Measurements from ENCODE around the gene TXK.

The TXK gene

DNA sequence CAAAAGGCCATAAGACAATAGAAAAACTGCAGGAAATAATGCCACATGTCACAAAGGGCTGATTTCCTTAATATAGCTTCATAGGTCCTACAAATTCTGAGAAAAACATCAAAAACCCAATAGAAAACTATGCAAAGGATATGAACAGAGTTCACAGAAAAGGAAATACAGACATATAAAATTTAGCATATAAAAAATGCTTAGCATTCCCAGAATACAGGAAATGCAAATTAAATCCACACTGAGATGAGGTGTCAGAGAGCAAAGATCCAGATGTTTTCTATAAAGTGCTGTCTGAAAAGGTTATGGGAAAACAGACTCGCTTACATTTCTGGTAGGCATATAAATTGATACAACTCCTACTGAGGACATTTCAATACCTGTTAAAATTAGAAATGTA, 33.8 kb downstream of the TXK start:
- DNase-seq, result no peak

DNA sequence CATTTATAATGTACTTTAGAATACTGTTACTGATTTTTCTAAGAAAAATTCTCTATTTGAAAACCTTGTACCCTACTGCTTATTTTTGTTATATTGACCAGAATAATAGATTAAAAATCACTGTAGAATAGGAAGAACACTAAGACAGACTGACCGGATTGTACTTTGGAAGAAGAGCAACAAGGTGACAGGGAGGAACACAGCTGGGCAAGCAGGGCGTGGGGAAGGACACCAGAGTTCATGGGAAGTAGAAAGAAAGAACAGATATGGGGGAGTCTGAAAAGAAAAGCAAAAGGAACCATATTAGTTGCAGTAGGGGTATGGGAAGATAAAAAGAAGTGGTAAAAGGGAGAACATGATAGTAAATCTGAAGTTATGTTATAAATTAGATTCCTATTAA, 38.6 kb downstream of the TXK start:
- DNase-seq, result no peak

DNA sequence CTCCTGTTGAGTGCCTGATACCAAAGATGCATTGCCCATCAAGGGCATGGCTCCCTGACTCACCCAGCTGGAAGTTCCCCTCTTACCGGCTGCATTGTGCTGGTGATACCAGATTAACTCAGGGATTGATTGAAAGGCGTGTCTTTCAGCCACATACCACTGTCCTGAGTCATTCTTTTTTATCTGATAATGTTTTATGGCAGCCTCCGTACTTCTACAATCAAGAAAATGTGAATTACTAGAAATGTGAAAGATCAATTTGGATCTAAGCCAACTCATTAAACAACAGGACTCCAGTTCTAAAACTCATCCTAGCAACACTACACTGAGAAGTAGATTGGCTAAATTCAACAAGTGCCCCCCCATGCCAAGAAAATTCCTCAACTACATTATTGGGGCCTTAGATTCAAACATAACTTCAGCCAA, 40.0 kb downstream of the TXK start:
- no peak for DNase-seq

DNA sequence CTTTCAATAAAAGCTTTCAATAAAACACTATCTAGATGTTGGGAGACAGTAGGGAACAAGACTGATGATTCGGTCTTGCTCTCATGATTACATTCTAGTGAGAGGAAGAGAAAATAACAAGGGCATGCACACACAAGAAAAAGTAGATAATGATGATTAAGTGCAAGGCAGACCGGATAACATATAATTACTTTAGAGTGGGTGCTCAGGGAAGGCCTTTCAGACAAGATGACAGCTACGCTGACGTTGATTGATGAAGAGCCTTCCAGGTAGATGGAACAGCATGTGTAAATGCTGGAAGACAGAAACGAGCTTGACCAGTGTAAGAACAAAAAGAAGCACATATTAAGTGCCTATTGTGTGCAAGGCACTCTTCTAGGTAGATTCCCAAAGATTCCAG, 43.4 kb downstream of the TXK start:
- peak; percentile 50 for DNase-seq

DNA sequence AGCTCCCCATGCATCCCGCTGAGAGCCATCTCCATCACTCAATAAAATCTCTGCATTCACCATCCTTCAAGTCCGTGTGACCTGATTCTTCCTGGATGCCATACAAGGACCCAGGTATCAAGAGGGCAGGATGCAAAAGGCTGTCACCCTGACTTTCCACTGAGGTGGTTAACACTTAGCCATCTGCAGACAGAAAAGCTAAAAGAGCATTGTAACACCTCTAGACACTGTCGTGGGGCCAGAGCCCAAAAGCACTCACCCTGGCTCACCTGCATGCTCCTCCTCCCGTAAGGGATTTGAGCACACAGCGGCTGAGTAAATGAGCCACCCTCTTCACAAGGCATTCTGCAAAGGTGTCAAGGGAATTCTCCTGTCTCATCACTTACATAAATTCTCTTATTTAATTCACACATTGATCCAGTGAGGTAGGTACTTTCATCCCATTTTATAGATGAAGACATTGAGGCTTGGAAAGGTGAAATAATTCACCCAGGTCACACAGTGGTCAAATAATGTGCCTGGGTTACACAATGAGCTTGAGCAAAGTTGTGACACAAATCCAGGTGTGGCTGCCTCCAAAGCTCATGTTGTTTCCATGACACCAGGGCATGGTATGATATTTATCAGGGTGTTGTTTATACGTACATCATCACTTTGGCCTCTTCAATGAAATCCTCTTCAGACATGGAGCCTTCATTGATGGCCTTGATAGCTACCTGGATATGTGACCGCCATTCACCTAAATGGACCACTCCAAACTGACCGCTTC, 48.0 kb downstream of the TXK start:
- no peak for DNase-seq

DNA sequence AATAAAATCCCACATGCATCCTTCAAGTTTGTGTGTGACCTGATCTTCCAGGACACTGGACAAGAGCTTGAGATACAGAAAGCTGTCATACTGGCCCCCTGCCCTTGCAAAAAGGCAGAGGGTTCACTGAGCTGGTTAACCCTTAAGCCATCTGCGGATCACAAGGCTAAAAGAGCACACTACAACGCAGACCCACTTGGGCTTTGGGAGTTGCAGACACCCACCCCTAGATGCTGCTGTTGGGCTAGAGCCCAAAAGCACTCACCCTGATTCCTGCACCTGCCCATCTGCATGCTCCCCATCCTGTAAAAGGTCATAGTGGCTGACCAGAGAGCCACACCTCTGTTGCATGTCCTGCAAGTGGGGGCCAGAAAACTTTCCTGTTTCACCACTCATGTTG, 51.1 kb downstream of the TXK start:
- DNase-seq, result no peak

DNA sequence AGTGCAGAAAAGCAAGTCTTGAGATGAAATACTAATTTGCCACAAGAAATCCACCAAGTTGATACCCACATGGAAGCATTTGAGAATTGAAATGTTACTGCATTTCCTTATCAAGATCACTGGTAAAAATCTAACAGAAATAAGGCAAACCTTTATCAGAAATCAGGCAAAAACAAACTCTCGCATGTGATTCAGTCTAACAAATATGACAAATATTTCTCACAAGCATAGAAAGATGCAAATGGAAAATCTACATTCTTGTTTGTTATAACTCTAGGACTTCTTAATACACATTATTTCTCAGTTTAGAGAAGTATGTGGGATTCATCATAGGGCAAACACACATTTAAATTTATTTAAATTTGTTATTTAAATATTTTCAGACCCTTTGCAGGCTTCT, 52.9 kb downstream of the TXK start:
- no peak for DNase-seq

DNA sequence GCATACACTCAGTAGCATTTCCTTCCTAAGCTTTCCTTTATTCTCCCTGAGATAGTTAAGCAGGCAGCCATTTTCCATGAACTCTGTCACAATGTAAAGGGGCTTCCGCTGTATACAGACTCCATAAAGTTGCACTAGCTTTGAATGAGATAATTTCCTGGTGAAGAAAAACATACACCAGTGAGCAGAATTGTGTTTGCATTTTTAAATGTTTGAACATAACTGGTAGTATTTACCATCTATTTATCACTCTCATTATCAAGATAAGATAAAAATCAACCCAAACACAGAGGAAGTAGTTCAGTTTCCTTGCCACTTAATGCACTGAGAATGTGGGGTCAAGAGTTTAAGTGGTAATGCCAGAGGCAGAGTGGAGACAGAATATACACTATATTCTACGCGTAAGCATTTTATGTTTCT, 54.1 kb downstream of the TXK start:
- no peak for DNase-seq

DNA sequence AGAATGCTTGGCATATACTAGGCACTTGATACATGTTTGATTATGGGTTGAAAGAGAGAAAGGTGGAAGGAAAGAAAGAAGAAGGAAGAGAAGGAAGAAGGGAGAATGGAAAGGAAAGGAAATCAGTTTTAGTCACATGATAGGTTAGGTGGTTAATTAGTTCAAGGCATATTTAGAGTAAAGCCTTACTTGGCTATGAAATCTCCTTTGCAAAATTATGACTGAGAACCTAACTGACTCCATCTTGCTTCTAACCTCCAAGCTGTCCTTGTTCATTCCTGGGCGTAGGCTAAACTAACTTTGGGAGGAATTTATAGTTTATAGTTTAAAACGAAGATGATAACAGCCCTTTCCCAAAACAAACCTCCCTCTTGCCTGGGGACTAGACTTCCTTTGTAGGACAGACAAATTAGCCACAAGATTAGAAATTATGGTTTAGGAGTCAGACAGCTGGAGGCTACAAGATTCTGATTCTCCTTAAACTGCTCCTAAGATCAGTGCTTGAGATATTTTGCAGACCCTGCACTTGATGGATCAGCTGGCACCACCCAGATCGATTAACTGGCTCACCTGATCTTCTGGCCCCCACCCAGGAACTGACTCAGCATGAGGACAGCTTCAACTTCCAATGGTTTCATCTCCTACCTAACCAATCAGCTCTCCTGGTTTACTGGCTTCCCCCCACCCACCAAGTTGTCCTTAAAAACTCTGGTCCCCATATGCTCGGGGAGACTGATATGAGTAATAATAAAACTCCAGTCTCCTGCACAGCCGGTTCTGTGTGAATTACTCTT, 55.0 kb downstream of the TXK start:
- no peak for DNase-seq

DNA sequence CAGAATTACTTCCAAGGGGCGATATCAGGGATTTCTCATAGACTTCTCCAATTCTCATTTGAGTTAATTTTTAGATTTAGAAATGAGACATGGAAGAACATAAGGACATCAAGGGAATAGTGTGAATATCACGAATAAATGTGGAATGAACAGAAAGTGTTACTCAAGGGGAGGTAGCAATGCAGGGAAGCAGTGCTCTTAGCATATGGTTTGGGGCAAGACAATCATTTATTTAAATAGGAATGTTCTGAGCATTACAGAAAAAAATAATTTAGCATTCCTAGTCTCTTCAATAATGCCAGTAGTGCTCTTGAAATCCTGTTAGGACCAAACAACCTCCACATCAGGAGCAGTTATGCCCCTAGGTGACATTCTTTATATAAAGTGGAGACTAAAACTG, 55.6 kb downstream of the TXK start:
- no peak for DNase-seq

DNA sequence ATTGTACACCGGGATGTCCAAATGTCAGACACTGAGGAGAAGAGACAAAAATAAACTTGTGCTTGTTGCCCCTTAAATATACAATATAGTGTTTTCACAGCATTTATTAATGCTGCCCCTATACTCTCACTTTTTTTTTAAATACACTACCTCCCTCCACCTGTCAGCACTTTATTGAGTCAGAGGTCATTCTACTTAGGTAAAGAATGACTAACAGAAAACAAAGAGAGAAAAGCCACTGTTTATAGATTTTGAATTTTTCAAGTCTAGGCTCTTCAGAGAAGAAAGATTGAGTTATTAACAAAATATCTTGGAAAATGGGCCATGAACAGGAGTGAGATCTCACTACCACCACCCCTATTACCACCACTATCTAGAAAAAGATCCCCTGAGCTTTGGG, 59.4 kb downstream of the TXK start:
- DNase-seq, result no peak

DNA sequence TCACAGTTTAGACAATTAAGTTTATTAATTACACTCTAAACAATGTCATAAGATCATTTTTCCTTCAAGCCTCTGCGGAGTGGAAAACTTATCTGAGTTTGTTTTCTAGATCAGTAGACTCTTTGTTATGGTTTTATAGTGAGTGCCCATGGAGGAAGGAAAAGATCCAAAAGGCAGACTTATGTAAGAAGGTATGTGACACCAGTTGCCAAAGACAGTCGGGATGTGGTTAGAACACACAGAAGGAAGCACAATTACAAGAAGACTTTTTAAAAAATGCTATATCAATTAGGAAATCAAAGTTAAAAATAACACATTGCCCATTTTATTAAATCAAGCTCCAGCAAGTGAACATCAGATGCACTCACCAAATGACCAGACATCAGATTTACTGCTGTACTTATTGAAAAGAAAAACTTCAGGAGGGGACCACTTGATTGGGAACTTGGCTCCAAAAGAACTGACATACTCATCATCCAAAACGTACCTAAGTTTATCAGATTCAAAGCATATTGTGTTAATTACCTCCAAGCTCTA, 60.4 kb downstream of the TXK start:
- no peak for DNase-seq

DNA sequence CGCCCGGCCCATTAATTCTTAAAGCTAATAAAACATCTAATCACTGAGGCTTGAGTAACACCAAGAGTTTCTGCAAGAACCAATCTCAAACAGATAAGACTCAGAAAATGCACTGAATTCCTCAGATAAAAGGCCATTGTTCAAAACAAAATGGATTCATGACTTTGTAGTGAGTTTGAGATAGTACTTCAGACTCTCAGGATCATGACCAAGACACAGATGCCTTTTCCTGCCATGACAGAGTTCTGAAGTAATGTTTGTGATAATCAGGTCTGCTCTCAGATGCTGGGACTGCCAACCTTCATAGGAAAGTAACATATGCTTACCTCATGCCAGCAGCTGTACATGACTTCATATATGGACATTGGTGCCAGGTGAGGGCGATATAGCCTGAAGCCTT, 62.9 kb downstream of the TXK start:
- DNase-seq, result no peak

DNA sequence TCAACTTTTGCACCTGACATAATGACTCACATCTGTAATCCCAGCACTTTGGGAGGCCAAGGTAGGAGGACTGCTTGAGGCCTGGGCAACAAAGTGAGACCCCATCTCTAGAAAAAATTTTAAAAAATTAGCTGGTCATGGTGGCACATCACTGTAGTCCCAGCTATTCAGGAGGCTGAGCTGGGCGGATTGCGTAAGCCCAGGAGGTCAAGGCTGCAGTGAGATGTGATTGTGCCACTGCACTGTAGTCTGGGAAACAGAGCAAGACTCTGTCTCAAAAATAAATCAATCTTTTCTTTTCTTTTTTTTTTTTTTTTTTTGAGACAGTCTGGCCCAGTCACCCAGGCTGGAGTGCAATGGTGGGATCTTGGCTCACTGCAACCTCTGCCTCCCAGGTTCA, 65.0 kb downstream of the TXK start:
- DNase-seq, result no peak

DNA sequence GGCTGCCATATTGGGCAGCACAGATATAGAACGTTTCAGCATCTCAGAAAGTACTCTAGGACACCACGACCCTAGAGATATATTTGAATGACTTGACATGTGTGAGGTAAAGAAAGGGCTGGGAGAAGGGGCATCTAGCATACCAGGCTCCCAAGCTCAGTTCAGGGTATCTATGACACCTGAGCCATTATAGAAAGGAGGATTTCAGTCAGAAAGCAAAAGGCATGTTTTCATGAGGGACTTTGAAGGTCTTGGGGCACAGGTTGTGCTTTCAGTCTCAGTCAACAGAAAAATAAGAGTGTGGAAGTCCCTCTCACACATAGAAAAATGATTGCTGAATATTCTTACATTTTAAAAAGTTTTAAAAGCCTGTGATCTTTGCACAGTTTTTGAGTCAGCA, 65.9 kb downstream of the TXK start:
- DNase-seq, result no peak

DNA sequence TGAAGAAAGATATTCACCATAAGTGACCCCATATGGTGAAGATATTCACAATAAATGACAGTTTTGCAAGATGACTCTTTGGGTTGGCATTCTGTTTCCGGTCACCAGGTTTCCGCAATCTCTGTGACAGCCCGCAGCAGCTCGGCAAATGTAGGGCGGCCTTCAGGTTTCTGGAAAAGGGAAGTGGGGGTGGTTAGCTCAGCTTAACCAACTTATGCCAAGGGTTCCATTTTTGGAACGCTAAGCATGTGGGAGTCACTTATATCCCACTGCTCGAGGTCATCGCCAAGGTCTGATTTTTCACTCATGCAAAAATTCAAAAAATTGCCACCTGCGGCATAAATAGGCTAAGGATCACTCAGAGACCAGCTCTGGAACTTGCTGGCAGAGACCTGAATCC, 66.5 kb downstream of the TXK start:
- no peak for DNase-seq

DNA sequence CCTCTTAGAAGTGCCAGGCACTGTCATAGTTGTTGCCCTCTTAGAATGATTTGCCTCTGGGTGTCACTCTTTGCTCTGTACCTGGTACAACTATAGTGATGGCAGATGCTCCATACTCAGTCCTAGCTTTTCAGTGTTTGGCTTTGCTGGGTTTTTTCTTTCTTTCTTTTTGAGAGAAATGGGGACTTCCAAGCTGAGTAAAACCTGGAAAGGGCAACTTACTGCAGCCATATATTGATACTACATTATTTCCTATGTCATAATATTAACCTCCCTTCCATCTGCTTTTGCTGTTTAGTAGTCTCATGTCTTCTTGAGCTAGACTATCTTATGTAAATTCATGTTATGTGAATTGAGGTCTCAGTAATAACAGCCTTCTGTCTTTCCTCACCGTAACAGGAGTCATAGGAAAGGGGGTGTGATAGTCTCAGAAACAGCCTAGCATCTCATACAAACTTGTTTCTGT, 68.4 kb downstream of the TXK start:
- no peak for DNase-seq

DNA sequence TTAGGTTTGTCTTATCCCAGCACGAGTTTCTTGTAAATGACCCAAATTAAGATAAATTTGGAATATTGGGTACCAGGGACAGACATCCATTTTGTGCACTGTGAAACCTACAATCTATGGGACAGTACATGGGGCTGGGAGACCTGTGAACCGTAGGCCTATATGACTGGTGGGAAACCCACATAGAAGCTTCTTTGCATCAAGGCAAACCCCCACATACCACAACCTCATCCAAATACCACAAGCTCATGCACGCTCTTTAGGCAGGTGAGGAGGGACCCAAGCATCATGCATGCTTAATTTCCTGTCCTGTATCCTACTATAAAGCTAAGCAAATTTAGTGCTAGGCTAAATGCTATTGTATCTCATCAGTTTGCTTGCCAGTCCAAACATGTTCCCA, 69.7 kb downstream of the TXK start:
- no peak for DNase-seq

DNA sequence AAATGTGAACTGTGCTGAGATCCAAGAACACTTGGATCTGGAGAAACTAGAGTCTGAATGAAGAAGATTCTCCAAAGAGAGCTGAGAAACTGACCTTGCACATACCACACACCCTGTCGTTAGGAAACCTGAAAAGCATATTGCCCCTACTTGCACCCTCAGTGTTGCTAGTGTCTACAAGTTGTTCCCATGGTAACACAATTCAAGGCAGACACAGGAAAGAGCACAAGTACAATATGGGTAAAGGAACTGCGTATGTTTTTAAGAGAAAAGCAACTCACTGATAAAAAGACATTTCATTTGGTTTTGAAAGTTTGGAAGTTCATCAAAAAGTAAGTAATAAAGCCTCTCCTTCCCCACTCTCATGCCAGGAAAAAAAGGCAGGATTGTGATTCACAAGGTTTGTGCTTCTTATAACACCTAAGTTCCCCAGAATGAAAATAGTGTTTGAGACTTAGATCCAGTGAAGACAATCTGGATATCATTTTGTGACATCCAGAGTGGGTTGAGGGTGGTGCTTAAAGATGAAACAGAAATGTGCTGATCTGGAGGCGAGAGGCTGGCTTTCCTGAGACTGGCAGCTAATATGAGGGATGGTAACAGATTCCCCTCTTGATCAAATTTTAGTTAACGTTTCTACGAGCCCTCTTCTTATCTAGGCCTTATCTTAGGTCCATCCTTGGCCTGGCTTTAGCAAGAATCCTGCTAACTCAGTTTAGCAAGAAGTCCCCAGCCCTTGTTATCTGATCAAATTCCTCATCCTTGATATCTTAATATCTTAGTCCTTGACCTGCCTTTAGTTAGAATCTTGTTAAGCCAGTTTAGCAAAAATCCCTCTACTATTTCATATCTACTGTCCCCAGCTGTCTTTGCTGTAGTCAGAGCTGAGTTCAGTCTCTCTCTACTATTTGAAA, 75.2 kb downstream of the TXK start:
- DNase-seq, result no peak

DNA sequence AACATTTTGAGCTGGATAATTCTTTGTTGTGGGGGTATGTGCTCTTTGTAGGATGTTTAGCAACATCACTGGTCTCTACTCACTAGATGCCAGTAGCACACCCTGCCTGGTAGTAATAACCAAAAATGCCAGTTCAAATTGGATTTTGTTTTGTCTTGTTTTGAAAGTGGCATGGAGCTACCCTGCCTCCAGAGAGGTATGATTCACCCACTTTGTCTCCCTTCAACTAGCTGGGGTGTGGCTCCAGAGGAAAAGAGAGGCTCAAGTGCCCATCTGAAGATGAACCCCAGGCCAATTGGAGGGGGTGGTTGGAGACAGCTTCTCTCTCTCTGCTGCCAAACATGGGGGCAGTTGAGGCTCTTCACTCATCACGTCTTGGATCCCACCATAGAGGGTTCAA, 83.0 kb downstream of the TXK start:
- no peak for DNase-seq

DNA sequence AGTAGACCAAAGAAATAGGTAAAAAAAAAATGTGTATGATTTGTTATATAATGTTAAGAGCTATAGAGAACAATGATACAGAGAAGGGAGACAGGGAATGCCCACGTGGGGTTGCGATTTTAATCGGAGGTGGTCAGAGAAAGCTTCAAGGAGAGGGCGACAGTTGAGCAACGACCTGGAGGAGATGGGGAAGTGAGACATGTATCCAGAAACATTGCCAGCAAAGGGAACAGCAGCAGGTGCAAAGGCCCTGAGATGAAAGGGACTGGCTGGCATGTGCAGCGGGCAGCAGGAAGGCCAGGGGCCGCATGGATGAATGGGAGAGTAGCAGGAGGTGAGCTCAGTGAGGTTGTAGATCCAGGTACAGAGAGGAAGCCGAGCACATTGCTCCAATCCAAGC, 84.6 kb downstream of the TXK start:
- no peak for DNase-seq

DNA sequence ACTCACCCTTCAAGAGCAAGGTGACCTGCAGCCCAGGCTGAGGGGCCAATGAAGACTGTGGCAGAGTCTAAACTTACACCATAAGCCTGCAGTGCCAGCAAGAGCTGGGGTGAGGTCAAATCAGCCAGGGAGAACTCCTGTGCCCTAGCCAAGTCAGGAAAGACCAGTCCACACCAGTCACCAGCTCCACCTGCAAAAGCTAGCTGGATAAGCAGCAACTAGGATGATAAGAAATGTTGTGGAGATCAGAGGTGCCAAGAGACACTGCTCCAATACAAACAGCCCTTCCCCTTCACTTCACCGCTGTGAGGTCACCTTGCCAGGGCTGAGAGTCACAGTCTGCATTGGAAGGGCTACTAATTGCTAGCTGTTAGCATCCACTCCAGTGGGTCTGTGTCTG, 86.2 kb downstream of the TXK start:
- DNase-seq, result no peak

DNA sequence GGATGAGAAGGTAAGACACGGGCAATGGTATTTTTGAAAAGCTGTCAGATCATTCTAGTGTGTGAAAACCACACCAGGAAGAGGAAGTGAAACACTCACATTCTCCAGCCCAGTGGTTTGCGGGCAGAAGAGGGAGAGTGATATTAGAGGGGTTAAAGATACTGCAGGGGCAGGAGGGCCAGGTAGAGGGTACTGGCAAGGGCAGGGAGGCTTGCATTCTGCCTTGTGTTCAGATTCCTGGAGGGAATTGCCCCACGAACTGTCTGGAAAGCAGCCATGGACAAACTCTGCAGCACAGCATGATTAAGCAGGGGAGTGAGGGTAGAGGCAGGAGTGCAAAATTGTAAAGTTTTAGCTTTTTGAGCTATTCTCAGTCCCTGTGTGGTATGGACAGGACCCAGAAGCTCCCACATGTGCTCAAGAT, 86.6 kb downstream of the TXK start:
- DNase-seq, result no peak
